NCI-H345 (cell line): Measurements from ENCODE around the gene LMF1.
A peak's percentile ranks its signal among the peaks of the same experiment; 100 is the strongest.
"Not testable (repeated sequence)": the region's sequence is repeated elsewhere in the genome, so short reads cannot be mapped to it uniquely, and the experiment has no call there.

Experiments
- DNase-seq: peaks from one replicate; lab custom pipeline; 2025; lab: John Stamatoyannopoulos, UW

The LMF1 gene

GRCh38 chr16:847151-847550 lies 123.6 kb downstream of the LMF1 start:
- DNase-seq: no peak

- no peak for DNase-seq
Observed at GRCh38 chr16:845351-845745, 125.4 kb downstream of the LMF1 start.

GRCh38 chr16:844638-845350 lies 126.0 kb downstream of the LMF1 start:
- DNase-seq: no peak

GRCh38 chr16:843771-844170 lies 127.0 kb downstream of the LMF1 start:
- DNase-seq: no peak

GRCh38 chr16:842711-843560 lies 127.8 kb downstream of the LMF1 start:
- no peak for DNase-seq

GRCh38 chr16:842061-842476 lies 128.7 kb downstream of the LMF1 start:
- no peak for DNase-seq

- no peak for DNase-seq
Observed at GRCh38 chr16:841455-842060, 129.2 kb downstream of the LMF1 start.

- no peak for DNase-seq
Observed at GRCh38 chr16:840561-841454, 130.0 kb downstream of the LMF1 start.

GRCh38 chr16:839643-840408 lies 131.0 kb downstream of the LMF1 start:
- peak; percentile 28 for DNase-seq

- DNase-seq: no peak
Observed at GRCh38 chr16:838741-839140, 132.0 kb downstream of the LMF1 start.

- DNase-seq: not testable (repeated sequence)
Observed at GRCh38 chr16:836822-837221, 134.0 kb downstream of the LMF1 start.

- DNase-seq: no peak
Observed at GRCh38 chr16:836221-836620, 134.6 kb downstream of the LMF1 start.

GRCh38 chr16:835373-835772 lies 135.4 kb downstream of the LMF1 start:
- DNase-seq: no peak

- no peak for DNase-seq
Observed at GRCh38 chr16:833411-833810, 137.4 kb downstream of the LMF1 start.

GRCh38 chr16:832652-833336 lies 138.0 kb downstream of the LMF1 start:
- no peak for DNase-seq

- DNase-seq: no peak
Observed at GRCh38 chr16:831571-832413, 139.0 kb downstream of the LMF1 start.

- DNase-seq: no peak
Observed at GRCh38 chr16:830871-831570, 139.8 kb downstream of the LMF1 start.

- no peak for DNase-seq
Observed at GRCh38 chr16:830107-830870, 140.5 kb downstream of the LMF1 start.
